IMR-90 (cell line): Measurements from ENCODE around the gene ARHGAP5. TPM values are rescaled to one million over a fixed set of nuclear protein-coding genes. Genes with fewer than 3 reads are reported as not detected.

Experiments
- ATAC-seq: fragments of 200-7000 bp; cut with Tn5 transposase; 2 replicates; pipeline ENCODE4 v1.9.1; 2020; ENCODE audit warnings: low read depth, mild to moderate bottlenecking, moderate library complexity
- BruUV-seq: library from RNA; stranded (reverse); fragments of 400-500 nt; replicated peaks from 2 replicates; lab custom pipeline; 2021; lab: Mats Ljungman, UMichigan
- CTCF ChIA-PET: fragments of 300-600 bp; formaldehyde crosslinking; extraction: SDS; loops from one replicate; lab custom pipeline; 2021; ENCODE audit warnings: antibody characterized with exemption; lab: Yijun Ruan, JAX
- POLR2A ChIA-PET: fragments of 300-600 bp; sonication (Branson Sonifier 250); formaldehyde crosslinking; loops from one replicate; lab custom pipeline; 2022; ENCODE audit warnings: antibody characterized with exemption; ENCODE audit not compliant: unreplicated experiment; lab: Charles Lee
- DNase-seq: peaks from one replicate; pipeline ENCODE4 v3.0.0; 2013
- H2AFZ ChIP-seq: replicated peaks from 2 replicates; pipeline ENCODE3; 2013; ENCODE audit warnings: low read length, mild to moderate bottlenecking; ENCODE audit not compliant: poor library complexity
- H2AK5ac ChIP-seq: 2 replicates; pipeline ENCODE4 v1.6.1; 2013; ENCODE audit warnings: low read depth, low read length, inconsistent platforms
- H2AK9ac ChIP-seq: replicated peaks from 2 replicates; pipeline ENCODE3; 2013; ENCODE audit warnings: mild to moderate bottlenecking, low read depth, low read length, moderate library complexity; ENCODE audit not compliant: poor library complexity
- H2BK120ac ChIP-seq: 2 replicates; pipeline ENCODE4 v1.6.1; 2013; ENCODE audit warnings: low read depth, low read length, inconsistent platforms
- H2BK15ac ChIP-seq: 3 replicates; pipeline ENCODE4 v1.6.1; 2013; ENCODE audit warnings: low read depth, low read length, inconsistent platforms
- H2BK20ac ChIP-seq: 2 replicates; pipeline ENCODE4 v1.6.1; 2013; ENCODE audit warnings: low read depth, mild to moderate bottlenecking, inconsistent platforms, low read length, moderate library complexity
- H2BK5ac ChIP-seq: 2 replicates; pipeline ENCODE4 v1.6.1; 2013; ENCODE audit warnings: mild to moderate bottlenecking, low read depth, low read length, inconsistent platforms; ENCODE audit not compliant: poor library complexity, severe bottlenecking
- H3K14ac ChIP-seq: replicated peaks from 2 replicates; pipeline ENCODE4 v1.6.1; 2013; ENCODE audit warnings: low read depth, low read length, inconsistent platforms
- H3K18ac ChIP-seq: 2 replicates; pipeline ENCODE4 v1.6.1; 2013; ENCODE audit warnings: low read depth, low read length, control low read depth
- H3K23ac ChIP-seq: 2 replicates; pipeline ENCODE4 v1.6.1; 2013; ENCODE audit warnings: low read depth, low read length, inconsistent platforms
- H3K27ac ChIP-seq: 2 replicates; pipeline ENCODE4 v1.5.1; 2013; ENCODE audit warnings: mild to moderate bottlenecking, control low read depth, low read length; ENCODE audit not compliant: insufficient read depth
- H3K27me3 ChIP-seq: 2 replicates; pipeline ENCODE4 v1.6.1; 2013; ENCODE audit warnings: low read length; ENCODE audit not compliant: control insufficient read depth, insufficient read depth
- H3K36me3 ChIP-seq: 2 replicates; pipeline ENCODE4 v1.6.1; 2013; ENCODE audit warnings: low read length, mixed read lengths; ENCODE audit not compliant: control insufficient read depth, insufficient read depth
- H3K4ac ChIP-seq: 2 replicates; pipeline ENCODE4 v1.6.1; 2013; ENCODE audit warnings: low read depth, low read length, inconsistent platforms
- H3K4me1 ChIP-seq: 2 replicates; pipeline ENCODE4 v1.6.1; 2013; ENCODE audit warnings: low read length, mixed read lengths; ENCODE audit not compliant: control insufficient read depth, insufficient read depth
- H3K4me2 ChIP-seq: 2 replicates; pipeline ENCODE4 v1.6.1; 2013; ENCODE audit warnings: low read depth, mild to moderate bottlenecking, control low read depth, low read length, moderate library complexity
- H3K4me3 ChIP-seq: 2 replicates; pipeline ENCODE4 v1.5.1; 2013; ENCODE audit warnings: low read depth, mild to moderate bottlenecking, control low read depth, low read length, moderate library complexity; ENCODE audit not compliant: insufficient read depth
- H3K56ac ChIP-seq: 2 replicates; pipeline ENCODE4 v1.6.1; 2013; ENCODE audit warnings: low read length, inconsistent platforms; ENCODE audit not compliant: insufficient read depth; ENCODE audit errors: extremely low read depth
- H3K79me1 ChIP-seq, 2 experiments: 2 replicates each; pipeline ENCODE4 v1.6.1; 2013; ENCODE audit warnings: low read length in 2 of 2, inconsistent platforms in 1 of 2, low read depth in 1 of 2
- H3K9ac ChIP-seq: 2 replicates; pipeline ENCODE4 v1.6.1; 2013; ENCODE audit warnings: low read depth, low read length, control low read depth
- H3K9me1 ChIP-seq: 2 replicates; pipeline ENCODE4 v1.6.1; 2013; ENCODE audit warnings: low read length, inconsistent platforms; ENCODE audit not compliant: insufficient read depth
- H3K9me3 ChIP-seq: 2 replicates; pipeline ENCODE4 v1.6.1; 2013; ENCODE audit warnings: low read length; ENCODE audit not compliant: control insufficient read depth, insufficient read depth
- H4K20me1 ChIP-seq: 2 replicates; pipeline ENCODE4 v1.6.1; 2013; ENCODE audit warnings: low read length, inconsistent platforms; ENCODE audit not compliant: insufficient read depth
- H4K5ac ChIP-seq: 2 replicates; pipeline ENCODE4 v1.6.1; 2013; ENCODE audit warnings: mild to moderate bottlenecking, low read depth, low read length, control low read depth
- H4K8ac ChIP-seq, 2 experiments: 2 replicates each; pipeline ENCODE4 v1.6.1; 2013; ENCODE audit warnings: low read depth in 2 of 2, low read length in 2 of 2, control low read depth in 1 of 2, inconsistent platforms in 1 of 2
- H4K91ac ChIP-seq: 2 replicates; pipeline ENCODE4 v1.6.1; 2013; ENCODE audit warnings: low read depth, low read length, inconsistent platforms; ENCODE audit not compliant: insufficient read depth
- BHLHE40 ChIP-seq: fragments of 150-350 bp; IDR thresholded peaks from 2 replicates; pipeline ENCODE4 v1.6.1; 2016; ENCODE audit warnings: mild to moderate bottlenecking, low read depth, low read length
- CHD1 ChIP-seq: IDR thresholded peaks from 2 replicates; pipeline ENCODE4 v1.6.1; 2012; ENCODE audit warnings: low read depth, low read length, improper control_type of control experiment
- CTCF ChIP-seq: conservative IDR thresholded peaks from 2 replicates; pipeline ENCODE4 v1.5.1; 2012; ENCODE audit warnings: mild to moderate bottlenecking, low read depth, low read length, improper control_type of control experiment
- MAFK ChIP-seq: IDR thresholded peaks from 2 replicates; pipeline ENCODE4 v1.6.1; 2012; ENCODE audit warnings: low read depth, low read length, improper control_type of control experiment
- RAD21 ChIP-seq: IDR thresholded peaks from 2 replicates; pipeline ENCODE4 v1.6.1; 2012; ENCODE audit warnings: low read length, improper control_type of control experiment
- WGBS, 2 experiments: methylation state at CpG; one replicate each; pipeline versions ENCODE4 v1.1.5 to v1.1.7; 2013; ENCODE audit warnings: missing lambda C conversion rate in 2 of 2; ENCODE audit not compliant: insufficient read length in 1 of 2; ENCODE audit errors: extremely low coverage in 2 of 2; 5-methylcytosine and 5-hydroxymethylcytosine counted together
- dilution Hi-C: fragments of 300-500 bp; cut with HindIII; formaldehyde crosslinking; loops from one replicate; pipeline ENCODE4 v1.14.3; 2018; ENCODE audit warnings: low sequenced_read_pairs; ENCODE audit not compliant: unreplicated experiment
- in situ Hi-C: fragments of 300-500 bp; cut with MboI; formaldehyde crosslinking; loops from 3 replicates; pipeline ENCODE4 v1.14.3; 2019; ENCODE audit warnings: low sequenced_read_pairs, inconsistent platforms, mixed read lengths
- intact Hi-C: fragments of 100-400 bp; cut with micrococcal nuclease; formaldehyde crosslinking; loops from 2 replicates; pipeline ENCODE4 v1.10.0; 2022
- polyA plus RNA-seq, 3 experiments: library from polyadenylated mRNA; depleted of rRNA; stranded (reverse); fragments of >200 nt; gene quantifications; 2 replicates each; pipeline ENCODE4 v1.2.3, GENCODE V29; 2012; ENCODE audit warnings: low replicate concordance in 1 of 3
- total RNA-seq: library from RNA; depleted of rRNA; stranded (reverse); fragments of >200 nt; gene quantifications from 2 replicates; pipeline ENCODE4 v1.2.3, GENCODE V29; 2012

Gene ARHGAP5
- total and polyA plus RNA-seq, 2 of the 4 experiments (the other 2 are of a cell fraction) = 7.4 to 45.3 TPM

- no peak overlapping the region for H2BK20ac ChIP-seq
- ATAC-seq (no peak), DNase-seq (no peak)
- H3K27ac ChIP-seq = no peak overlapping the region
- no peak overlapping the region for H4K91ac ChIP-seq
- TF ChIP-seq CTCF (no peak), MAFK (no peak), RAD21 (no peak), BHLHE40 (no peak), CHD1 (no peak)
- H3K4ac ChIP-seq = no peak overlapping the region
- no peak overlapping the region for H3K18ac ChIP-seq
- H2BK15ac ChIP-seq = no peak overlapping the region
- H3K9me1 ChIP-seq = no peaks in the 10 kb centered on the region
- in situ Hi-C loops = no loop called here
- no peak overlapping the region for H4K8ac ChIP-seq
- no peak overlapping the region for H2AK5ac ChIP-seq
- H2BK120ac ChIP-seq = no peak overlapping the region
- no peaks in the 10 kb centered on the region for H3K9me3 ChIP-seq
- no peak overlapping the region for H3K23ac ChIP-seq
- dilution Hi-C loops = no loop called here
- intact Hi-C loops = loop anchor here (5.0 kb wide), 1 partner anchor 34 kb away; no protein-coding TSS in a partner anchor
- no peak overlapping the region for H3K14ac ChIP-seq
- H2AK9ac ChIP-seq = no peak overlapping the region
- H4K5ac ChIP-seq = no peak overlapping the region
- H2BK5ac ChIP-seq = no peak overlapping the region
- H3K4me1 ChIP-seq = peaks cover 2% of the 10 kb centered on the region
- peaks cover 45% of the 10 kb centered on the region for H4K20me1 ChIP-seq
- ChIA-PET POLR2A (no interaction called here), CTCF (no interaction called here)
- H2AFZ ChIP-seq = no peak overlapping the region
- no TSS peak for BruUV-seq
- no peak overlapping the region for H3K9ac ChIP-seq
- peaks cover 25 to 52% of the 10 kb centered on the region in 2 experiments for H3K79me1 ChIP-seq
- H3K27me3 ChIP-seq = no peaks in the 10 kb centered on the region
- peaks cover 5% of the 10 kb centered on the region; the same call in 1 of the 2 replicates for H3K36me3 ChIP-seq
- H3K56ac ChIP-seq = no peak overlapping the region
- H3K4me3 ChIP-seq = no peak overlapping the region
- WGBS, 2 experiments = no CpG with 5 or more reads among the region's 2 CpGs
- no peak overlapping the region for H3K4me2 ChIP-seq
These were observed 10.8 kb downstream of the ARHGAP5 start for GRCh38 chr14:32087907-32088306.
